A673 (cell line): ENCODE results near the gene CHD8. TPM values are rescaled to one million over a fixed set of nuclear protein-coding genes. Genes with fewer than 3 reads are reported as not detected.

Experiments used
- BruUV-seq: library from RNA; stranded (reverse); fragments of 400-500 nt; replicated peaks from 2 replicates; lab custom pipeline; 2021; lab: Mats Ljungman, UMichigan
- CTCF ChIA-PET: fragments of 300-600 bp; sonication (Branson Sonifier 250); formaldehyde crosslinking; loops from one replicate; lab custom pipeline; 2022; ENCODE audit warnings: antibody characterized with exemption; lab: Charles Lee
- POLR2A ChIA-PET: fragments of 300-600 bp; sonication (Branson Sonifier 250); formaldehyde crosslinking; loops from one replicate; lab custom pipeline; 2022; ENCODE audit warnings: antibody characterized with exemption; ENCODE audit not compliant: low non-redundant PET; lab: Charles Lee
- DNase-seq: peaks from one replicate; pipeline ENCODE4 v3.0.0-alpha.2; 2015; ENCODE audit warnings: low spot score
- H3K27ac ChIP-seq: fragments of 200-600 bp; sonication (generic); 2 replicates; pipeline ENCODE4 v1.5.1; 2016; ENCODE audit warnings: mixed run types, low read depth, mild to moderate bottlenecking, mixed read lengths, antibody characterized with exemption, low read length; ENCODE audit not compliant: poor library complexity, severe bottlenecking
- H3K27me3 ChIP-seq: fragments of 200-600 bp; sonication (generic); replicated peaks from 2 replicates; pipeline ENCODE4 v1.6.1; 2017; ENCODE audit warnings: mixed run types, low read depth, mild to moderate bottlenecking, mixed read lengths, antibody characterized with exemption, low read length; ENCODE audit not compliant: insufficient read depth, poor library complexity
- H3K36me3 ChIP-seq: fragments of 200-600 bp; sonication (generic); 2 replicates; pipeline ENCODE4 v1.6.1; 2016; ENCODE audit warnings: mixed run types, mild to moderate bottlenecking, mixed read lengths, antibody characterized with exemption, low read length; ENCODE audit not compliant: insufficient read depth, poor library complexity, severe bottlenecking
- H3K4me1 ChIP-seq: fragments of 200-600 bp; sonication (generic); 2 replicates; pipeline ENCODE4 v1.6.1; 2017; ENCODE audit warnings: mixed run types, mild to moderate bottlenecking, mixed read lengths, antibody characterized with exemption, low read length; ENCODE audit not compliant: insufficient read depth, poor library complexity, severe bottlenecking
- H3K4me3 ChIP-seq: fragments of 200-600 bp; sonication (generic); 2 replicates; pipeline ENCODE4 v1.5.1; 2016; ENCODE audit warnings: low read depth, mixed run types, mild to moderate bottlenecking, mixed read lengths, low read length; ENCODE audit not compliant: poor library complexity, severe bottlenecking
- H3K9me3 ChIP-seq: fragments of 200-600 bp; sonication (generic); 2 replicates; pipeline ENCODE4 v1.6.1; 2016; ENCODE audit warnings: mixed run types, low read depth, mild to moderate bottlenecking, mixed read lengths, antibody characterized with exemption, low read length; ENCODE audit not compliant: poor library complexity, severe bottlenecking
- EZH2 ChIP-seq: fragments of 200-600 bp; sonication (generic); IDR thresholded peaks from 2 replicates; pipeline ENCODE4 v1.6.1; 2017; ENCODE audit warnings: borderline replicate concordance, low read depth, mild to moderate bottlenecking, mixed read lengths, antibody characterized with exemption, low read length; ENCODE audit not compliant: poor library complexity, severe bottlenecking
- intact Hi-C: fragments of 100-400 bp; cut with micrococcal nuclease; formaldehyde crosslinking; loops from one replicate; pipeline ENCODE4 v1.10.0; 2022; ENCODE audit not compliant: unreplicated experiment
- total RNA-seq: library from RNA; stranded (reverse); gene quantifications from 2 replicates; pipeline ENCODE4 v1.2.3, GENCODE V29; 2021
- TF ChIP-seq, protein P1 (sequence below): fragments of 300-800, 200-600 bp; sonication (generic); conservative IDR thresholded peaks from 2 replicates; pipeline ENCODE4 v1.5.1; 2017; ENCODE audit warnings: low read depth, mild to moderate bottlenecking, antibody characterized with exemption, low read length, moderate library complexity, mixed read lengths

Gene CHD8
- total RNA-seq, 1 experiment from 2014 or later: 128 TPM

GRCh38 chr14:21419528-21419927 is 36.4 kb downstream of the CHD8 start:
- Histone ChIP-seq H3K4me1 (no peaks in the 10 kb centered on the region), H3K36me3 (peaks cover 73% of the 10 kb centered on the region), H3K4me3 (no peak overlapping the region), H3K27ac (no peak overlapping the region), H3K9me3 (no peaks in the 10 kb centered on the region), H3K27me3 (no peaks in the 10 kb centered on the region)
- TF ChIP-seq EZH2: no peak
- TF ChIP-seq, protein P1, sequence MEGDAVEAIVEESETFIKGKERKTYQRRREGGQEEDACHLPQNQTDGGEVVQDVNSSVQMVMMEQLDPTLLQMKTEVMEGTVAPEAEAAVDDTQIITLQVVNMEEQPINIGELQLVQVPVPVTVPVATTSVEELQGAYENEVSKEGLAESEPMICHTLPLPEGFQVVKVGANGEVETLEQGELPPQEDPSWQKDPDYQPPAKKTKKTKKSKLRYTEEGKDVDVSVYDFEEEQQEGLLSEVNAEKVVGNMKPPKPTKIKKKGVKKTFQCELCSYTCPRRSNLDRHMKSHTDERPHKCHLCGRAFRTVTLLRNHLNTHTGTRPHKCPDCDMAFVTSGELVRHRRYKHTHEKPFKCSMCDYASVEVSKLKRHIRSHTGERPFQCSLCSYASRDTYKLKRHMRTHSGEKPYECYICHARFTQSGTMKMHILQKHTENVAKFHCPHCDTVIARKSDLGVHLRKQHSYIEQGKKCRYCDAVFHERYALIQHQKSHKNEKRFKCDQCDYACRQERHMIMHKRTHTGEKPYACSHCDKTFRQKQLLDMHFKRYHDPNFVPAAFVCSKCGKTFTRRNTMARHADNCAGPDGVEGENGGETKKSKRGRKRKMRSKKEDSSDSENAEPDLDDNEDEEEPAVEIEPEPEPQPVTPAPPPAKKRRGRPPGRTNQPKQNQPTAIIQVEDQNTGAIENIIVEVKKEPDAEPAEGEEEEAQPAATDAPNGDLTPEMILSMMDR: no peak
- POLR2A ChIA-PET: no interaction called here
- intact Hi-C loops: no loop called here
- CTCF ChIA-PET: no interaction called here
- no peak for DNase-seq
- BruUV-seq: no TSS peak

DNA sequence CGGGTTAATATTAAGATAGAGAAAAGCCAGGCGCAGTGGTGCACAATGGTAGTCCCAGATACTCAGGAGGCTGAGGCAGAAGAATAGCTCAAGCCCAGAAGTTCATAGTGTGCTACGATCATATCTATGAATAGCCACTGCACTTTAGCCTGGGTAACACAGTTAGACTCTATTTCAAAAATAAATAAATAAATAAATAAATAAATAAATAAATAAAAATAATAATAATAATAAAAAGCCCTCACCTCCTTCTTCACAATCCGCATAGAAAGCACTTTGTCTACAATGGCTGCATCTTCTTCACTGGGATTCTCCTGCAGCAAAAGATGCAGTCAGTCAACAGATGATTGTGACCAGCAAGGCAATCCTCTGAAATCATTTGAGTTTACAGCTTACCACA is 40.6 kb downstream of the CHD8 start:
- Histone ChIP-seq H3K27ac (no peak overlapping the region), H3K27me3 (no peaks in the 10 kb centered on the region), H3K36me3 (peaks cover 72% of the 10 kb centered on the region), H3K4me3 (no peak overlapping the region), H3K9me3 (no peaks in the 10 kb centered on the region), H3K4me1 (no peaks in the 10 kb centered on the region)
- ChIA-PET POLR2A (no interaction called here), CTCF (no interaction called here)
- DNase-seq: no peak
- intact Hi-C loops: no loop called here
- TF ChIP-seq EZH2: no peak
- TF ChIP-seq, protein P1: no peak
- no TSS peak for BruUV-seq

GRCh38 chr14:21414137-21414631 is 41.7 kb downstream of the CHD8 start:
- Histone ChIP-seq H3K4me1 (no peaks in the 10 kb centered on the region), H3K9me3 (no peaks in the 10 kb centered on the region), H3K36me3 (peaks cover 78% of the 10 kb centered on the region), H3K27ac (no peak overlapping the region), H3K27me3 (no peaks in the 10 kb centered on the region), H3K4me3 (no peak overlapping the region)
- no peak for DNase-seq
- BruUV-seq: no TSS peak
- CTCF ChIA-PET: no interaction called here
- TF ChIP-seq, protein P1: no peak
- TF ChIP-seq EZH2: no peak
- intact Hi-C loops: no loop called here
- POLR2A ChIA-PET: no interaction called here
